HG02840 (cell line): ENCODE data around the gene CABLES2.

Source experiments
- ATAC-seq: cut with Tn5 transposase; IDR thresholded peaks from one replicate; pipeline ENCODE4 v1.9.1; 2021; ENCODE audit warnings: mild to moderate bottlenecking, moderate library complexity, moderate number of reproducible peaks; ENCODE audit not compliant: unreplicated experiment, low FRiP score

Gene CABLES2

DNA sequence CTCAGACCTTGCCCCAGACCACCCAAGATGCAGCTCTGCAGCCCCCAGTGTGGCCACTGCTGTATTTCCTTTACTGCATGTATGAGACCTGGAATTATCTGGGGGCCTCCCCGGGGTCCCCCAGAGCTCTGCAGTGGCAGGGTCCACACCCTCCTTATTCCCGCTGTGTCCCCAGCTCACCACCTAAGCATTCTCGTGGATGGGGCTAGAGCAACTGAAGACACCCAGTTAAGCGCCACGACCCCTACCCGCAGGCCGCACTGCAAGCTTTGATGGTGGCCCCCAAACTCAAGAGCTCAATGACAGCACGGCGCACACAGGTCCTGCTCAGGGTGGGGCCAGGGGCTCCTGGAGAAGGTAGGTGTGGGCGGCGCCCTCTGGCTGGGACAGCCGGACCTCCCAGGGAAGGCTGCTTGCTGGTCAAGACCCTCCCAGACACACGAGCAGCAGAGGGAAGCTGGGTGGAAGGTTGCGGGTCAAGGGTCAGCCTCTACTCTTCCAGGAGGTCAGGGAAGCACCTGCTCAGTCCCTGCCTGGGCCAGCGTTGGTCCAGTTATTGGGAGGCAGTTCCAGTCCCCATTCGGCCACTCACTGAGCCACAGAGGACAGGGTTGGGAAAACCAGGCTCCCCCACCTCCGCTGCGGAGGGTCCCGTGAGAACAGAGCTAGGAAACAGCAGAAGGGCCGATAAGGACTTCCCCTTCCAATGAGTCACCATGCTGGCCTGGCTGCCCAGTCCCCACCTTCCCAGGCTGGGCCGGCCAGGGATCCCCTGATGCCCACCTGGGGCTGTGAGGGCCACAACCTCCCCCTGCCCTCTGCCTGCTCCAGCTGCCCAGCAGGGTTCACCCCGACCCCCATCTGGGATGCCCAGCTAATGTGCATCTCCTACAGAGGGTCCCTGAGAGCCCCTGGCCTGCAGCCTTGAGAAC lies 42.9 kb downstream of the CABLES2 start:
- ATAC-seq, result no peak

DNA sequence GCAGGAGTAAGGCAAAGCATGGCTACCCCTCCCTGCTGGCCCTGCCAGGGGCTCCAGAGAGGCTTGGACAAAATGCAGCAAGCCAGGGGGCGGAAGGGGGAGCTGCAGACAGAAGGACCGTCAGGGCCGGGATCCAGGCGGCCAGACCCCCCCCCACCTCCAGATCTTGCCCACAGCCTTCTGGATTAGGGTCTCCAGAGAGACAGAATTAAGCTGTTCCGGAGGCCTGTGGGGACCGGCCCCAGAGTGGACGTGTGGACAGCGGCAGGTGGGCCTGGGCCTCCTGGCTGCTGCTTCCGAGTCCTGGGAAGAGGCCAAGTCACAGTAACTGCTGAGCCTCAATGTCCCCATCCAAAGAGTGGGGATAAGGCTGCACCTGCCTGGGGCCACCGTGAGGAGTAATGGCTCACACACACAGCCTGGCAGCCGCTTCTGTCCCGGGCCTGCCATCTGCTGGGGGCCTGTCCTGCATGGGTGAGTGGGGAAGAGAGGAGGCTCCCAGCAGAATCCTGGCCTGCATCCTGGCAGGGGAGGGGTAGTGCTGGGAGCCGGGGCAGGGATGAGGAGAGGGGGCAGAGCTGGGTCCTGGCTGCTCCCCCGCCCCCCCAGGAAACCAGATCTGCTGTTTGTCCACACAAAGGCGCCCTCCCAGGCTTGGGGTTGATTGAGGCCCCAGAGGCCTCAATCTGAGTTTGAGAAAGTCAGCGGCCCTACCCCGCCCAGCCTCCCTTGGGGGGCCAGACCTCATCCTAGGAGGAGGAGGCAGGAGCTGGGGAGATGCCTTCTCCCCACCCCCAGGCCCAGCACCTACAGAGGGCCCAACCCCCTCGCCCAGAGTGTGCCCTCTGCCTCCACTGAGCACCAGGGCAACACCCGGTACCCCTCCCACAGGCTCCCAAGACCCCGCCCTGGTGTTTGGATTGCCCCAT lies 43.8 kb downstream of the CABLES2 start:
- ATAC-seq, result no peak

DNA sequence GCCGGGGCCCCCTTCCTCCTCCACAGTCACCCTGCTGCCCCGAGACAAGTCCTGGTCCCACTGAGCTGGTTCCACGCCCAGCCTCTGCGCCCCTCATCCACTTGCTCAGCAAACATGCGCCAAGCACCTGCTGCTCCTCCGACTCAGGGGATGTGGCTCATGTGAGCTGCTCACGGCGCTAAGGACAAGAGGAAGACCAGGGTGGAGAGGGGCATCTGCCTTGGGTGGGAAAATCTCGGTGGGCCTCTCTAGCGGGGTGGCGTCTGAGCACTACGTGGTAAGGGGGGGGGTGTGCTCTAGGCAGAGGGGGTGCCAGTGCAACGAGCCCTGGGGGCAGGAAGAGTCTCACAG lies 44.5 kb downstream of the CABLES2 start:
- no peak for ATAC-seq

DNA sequence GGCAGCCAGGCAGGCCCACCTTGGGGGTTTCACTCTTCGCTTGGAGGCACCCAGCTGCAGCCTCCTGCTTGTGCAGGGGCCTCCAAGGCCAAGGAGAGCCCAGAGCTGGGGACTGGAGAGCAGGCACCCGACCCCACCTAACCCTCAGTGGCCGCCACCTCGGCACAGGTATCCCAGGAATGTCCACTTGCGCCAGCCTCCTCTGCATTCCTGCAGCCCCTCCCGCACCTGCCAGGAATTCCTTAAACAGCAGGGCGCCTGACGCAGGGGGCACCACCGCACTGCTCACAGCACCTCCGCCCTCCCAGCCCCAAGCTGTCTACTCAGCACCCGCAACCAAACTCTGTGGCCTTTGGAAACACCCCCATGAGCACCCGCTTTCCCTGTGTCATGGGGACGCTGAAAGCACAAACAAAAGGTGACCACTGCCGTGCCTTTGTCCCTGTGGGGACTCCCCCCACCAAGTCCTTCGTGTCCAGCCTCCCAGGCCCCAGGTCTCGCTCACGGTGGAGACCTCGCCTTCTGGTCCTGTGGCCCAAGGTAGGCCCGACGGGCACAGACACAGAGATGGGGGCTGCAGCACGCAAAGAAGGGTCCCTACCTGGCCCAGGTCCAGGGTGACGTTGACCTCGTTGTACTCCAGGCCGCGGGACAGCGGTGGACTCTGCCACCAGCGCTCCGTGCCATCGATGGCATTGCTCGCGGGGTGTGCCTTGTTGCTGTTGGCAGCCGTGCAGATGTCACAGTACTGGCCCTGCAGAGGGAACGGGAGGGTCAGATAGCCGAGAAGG lies 45.1 kb downstream of the CABLES2 start:
- no peak for ATAC-seq

DNA sequence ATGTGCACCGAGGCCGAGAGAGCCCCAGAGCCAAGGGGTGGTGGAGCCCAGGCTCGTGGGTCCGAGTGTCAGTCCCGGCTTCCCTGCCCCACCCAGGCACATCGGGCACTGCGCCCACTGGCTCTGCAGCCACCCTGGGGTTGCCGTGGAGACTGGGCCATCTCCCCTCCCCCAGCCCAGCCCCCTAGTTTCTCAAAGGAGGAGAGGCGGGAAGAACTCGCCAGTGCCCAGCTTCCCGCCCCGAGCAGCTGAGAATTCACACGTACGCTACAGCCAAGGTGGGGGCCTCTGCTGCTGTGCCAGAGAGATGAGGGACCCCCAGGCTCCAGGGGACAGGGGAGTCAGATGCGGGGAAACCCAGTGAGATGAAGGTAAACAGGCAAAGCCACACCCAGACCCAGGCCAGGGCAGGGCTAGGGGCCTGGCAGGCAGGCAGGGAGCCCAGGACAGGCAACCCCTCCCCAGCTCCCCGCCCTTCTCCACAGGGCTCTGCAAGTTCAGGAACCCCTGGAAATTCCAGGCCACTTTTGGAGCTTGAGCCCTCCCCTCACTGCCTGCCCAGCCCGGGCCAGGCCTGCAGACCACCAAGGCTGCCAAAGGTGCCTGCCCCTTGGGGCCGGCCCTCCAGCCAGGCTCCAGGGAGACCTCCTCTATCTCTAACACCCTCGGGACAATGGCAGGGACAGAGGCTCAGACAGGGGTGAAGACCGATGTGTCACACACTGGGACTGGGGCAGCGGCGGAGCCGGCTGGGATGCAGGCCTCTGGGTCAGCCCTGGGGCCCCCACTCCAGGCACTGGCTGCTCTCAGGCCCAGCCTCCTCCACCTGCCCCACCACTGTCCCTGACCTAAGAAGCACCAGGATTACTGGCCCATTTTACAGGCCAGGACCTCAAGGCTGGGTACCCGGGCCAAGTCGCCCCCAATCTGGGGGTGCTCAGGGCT lies 46.0 kb downstream of the CABLES2 start:
- ATAC-seq, result no peak

DNA sequence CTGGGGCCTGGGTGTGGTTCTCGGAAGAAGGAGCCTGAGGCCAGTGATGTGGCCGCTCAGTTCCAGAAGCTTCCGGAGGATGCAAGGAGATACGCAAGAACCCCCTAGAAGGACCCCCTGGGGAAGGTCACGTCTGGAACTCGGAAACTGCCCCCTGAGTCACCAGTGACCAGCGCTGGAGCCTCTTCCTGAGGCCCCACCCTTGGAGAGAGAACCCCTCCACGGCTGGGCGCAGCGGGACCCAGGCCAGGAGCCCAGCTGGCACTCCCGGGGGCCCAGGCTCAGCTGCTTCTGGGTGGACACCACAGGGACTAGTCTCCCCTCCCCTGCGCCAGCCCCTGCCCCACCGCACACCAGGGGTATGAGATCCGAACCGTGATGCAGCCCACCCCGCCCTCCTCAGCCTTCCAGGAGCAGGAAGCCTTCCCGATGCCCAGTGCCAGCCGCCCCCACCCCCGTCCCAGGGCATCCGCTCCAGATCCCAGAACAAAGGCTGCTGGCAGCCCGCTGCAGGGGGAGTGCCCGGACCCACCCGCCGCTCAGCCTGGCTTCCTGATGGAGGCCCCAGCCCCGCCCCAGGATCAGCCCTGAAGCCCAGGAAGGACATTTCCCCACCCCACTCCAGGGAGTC lies 47.5 kb downstream of the CABLES2 start:
- no peak for ATAC-seq

DNA sequence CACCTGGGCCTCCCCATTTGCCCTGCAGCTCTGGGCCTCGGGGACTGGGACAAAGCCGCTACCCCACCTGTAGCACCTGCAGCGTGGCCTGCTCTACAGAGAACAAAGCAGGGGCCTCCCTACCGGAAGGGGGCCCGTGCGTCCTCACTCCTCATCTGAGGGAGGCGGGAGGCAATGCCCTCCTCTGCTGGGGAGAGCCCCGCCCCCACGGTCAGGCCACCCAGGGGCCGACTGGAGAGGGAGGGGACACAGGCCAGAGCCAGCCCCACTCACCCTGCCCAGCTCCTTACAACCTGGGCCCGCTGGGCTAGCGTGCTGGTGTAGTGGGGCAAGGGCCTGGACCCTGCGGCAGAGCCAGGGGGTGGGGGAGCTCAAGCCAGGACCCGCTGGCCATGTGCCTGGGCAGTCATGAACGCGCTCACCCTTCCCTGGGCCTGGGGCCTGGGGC lies 48.0 kb downstream of the CABLES2 start:
- no peak for ATAC-seq

DNA sequence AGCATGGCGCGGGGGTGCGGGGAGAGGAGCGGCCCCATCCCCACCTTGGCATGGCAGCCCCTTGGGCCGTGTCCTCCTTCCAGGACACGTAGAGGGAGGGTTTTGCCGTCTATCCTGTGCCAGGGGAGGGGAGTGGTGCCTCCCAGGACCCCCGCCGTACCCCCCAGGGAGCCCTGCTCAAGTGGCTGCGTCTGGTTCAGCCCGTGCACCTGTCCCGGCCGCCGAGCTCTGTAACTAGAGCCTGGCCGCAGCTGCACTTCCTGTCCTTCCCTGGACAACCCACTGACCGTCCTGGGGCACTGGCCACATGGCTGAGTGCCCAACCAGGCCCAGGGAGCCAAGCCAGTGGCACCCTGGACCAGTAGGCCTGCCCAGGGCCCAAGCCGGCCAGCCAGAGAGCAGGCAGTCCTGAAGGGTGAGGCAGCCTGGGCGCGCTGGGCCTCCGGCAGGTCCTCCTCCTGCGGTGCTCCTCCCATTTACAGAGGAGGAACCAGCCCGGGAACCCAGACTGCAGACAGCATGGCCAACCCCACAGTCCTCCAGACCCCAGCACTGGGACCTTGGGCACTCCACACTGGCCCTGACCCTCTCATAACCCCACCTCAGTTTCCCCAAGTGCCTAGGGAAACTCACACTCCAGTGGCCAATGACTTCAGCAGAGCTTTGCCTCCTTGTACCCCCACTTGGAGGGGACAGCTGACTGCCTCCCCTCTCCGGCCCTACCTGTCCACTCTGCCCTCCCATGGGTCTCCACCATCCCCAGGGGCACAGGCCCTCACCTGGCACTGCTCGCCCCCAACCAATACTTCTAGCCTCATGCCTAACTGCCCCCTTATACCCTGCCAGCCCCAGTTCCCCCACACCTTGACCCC lies 48.7 kb downstream of the CABLES2 start:
- no peak for ATAC-seq

DNA sequence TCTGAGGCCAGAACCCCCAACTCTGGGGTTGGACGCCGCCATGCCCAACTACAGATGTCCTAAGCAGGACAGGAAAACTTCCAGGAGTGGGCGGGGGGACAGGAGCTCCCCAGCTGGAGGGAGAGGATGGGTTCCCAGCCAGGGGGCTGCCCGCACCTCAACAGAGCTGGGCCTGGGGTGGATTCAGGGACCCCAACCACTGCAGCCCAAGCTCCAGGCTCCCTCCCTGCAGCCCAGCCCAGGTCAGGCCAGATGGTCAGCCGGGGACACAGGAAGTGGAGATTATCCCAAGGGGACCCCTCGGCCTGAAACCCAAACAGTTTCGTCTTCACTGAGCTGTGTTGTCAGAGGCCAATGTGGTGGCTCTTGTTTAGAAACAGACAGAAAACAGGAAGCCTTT lies 49.4 kb downstream of the CABLES2 start:
- no peak for ATAC-seq

DNA sequence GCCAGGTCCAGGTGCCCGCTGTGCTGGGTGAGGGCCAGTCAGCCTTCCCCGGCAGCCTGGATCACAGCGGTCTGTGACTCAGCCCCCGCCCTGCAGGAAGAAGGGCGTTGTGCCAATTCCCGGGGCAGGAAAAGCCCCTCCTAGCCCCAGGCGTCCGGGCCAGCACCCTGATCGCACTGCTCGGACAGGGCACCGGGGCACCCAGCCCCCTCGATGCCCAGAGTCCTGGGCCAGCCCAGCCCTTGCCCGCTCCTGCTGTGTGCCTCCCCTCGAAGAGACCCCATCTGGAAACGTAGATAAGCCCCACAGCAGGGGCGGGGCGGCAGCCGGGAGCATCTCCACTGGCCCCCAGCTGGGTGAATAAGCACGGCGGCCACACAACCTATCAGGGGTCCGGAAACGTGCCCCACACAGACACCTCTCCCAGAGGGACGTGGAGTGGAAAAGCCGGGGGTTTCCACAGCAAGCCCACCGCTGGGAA lies 49.9 kb downstream of the CABLES2 start:
- no peak for ATAC-seq

DNA sequence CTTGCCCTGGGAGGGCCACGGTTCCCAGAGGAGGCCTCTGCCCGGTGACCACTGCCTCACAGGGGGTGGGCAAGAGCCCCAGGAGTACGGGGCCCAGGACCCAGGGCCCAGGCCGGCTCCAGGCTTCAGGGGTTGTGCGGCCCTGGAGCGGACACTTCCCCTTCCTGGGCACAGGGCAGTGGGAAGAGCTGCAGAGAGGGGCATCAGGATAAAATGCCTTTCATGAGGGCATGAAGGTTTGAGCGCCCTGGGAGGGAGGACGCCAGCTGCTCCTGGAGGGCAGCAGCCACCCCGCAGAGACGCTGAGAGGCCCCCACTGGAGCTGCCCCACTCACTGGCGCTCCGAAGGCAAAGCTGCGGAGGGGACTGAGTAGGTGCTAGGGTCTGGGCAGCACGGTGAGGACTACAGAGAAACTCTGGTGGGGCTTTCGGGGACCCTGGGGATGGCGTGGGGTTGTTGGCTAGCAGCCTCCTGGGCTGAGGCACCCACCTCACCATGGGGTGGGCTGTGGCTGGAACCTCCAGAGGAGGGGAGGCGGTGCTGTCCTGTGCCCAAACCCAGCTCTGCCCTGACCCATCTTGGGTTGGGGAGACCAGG lies 50.4 kb downstream of the CABLES2 start:
- ATAC-seq, result no peak

DNA sequence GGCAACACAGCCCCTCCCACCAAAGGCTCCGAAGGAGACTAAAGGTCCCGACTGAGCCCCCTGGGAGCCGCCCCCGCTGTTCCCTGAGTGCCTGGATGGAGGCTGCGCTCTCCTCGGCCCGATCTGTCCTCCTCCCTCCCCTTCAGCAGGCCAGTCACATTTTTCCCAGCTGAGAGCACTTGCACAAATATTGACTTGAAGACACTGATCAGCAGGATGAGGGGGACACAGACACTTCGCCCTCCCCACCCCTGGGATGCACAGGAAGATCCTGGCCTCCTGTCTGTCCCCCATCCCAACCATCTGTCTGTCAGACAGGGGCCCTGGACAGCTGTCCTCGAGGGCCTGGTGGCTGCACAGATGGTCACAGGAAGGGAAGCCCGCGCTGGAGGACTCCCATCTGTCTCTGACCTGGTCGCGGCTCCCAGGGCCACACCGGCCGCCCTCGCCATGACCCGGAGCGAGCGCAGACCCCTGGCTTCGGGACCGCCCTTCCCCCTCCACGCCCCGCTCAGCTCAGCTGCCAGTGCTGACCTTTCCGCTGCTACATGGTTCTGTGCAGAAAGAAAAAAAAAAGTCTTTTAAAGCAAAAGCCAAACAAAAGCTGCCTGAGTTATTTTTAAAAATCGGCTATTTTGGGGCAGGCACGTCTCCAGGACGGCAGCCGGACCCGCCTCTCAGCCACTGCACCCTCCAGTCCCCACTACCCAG lies 51.1 kb downstream of the CABLES2 start:
- ATAC-seq, result no peak

DNA sequence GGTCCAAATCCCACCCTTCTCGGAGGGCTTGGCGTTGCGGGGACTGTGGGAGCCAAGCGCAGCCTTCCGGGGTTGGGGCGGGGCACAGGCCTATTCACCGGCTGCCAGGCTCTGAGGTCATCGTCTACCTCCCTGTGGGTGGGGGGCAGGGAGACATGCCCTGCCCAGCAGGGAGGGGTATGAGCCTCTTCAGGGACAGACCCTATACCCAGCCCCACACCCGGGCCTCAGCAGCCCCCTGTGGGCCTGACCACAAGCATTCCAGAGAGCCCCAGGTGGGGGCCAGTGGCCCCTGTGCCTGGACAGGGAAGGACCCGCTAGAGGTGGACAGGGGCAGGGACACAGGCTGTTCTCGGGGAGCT lies 51.6 kb downstream of the CABLES2 start:
- no peak for ATAC-seq

DNA sequence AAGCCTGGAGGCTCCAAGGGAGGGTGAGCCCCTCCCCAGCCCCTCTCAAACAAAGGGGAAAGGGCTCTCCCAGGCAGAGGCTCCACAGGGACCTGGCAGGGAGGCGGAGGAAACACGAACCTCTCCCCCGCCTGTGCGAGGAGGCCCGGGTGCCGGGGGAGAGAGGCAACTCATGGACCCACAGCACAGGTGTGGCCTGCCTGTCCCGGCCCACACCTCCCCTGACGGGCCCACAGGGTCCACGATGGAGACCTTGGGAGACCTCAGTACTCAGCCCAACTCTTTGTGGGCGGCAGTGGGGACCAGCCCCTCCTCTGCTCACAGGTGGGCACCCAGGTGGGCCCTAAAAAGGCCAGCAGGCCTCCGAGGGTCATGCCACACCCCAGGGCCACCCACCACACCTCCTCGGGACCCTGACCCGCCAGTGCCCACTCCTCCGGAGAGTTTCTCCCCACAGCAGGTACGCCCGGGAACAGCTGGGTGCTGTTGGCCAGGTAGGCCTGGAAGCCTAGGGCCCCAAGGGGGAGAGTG lies 52.2 kb downstream of the CABLES2 start:
- no peak for ATAC-seq

DNA sequence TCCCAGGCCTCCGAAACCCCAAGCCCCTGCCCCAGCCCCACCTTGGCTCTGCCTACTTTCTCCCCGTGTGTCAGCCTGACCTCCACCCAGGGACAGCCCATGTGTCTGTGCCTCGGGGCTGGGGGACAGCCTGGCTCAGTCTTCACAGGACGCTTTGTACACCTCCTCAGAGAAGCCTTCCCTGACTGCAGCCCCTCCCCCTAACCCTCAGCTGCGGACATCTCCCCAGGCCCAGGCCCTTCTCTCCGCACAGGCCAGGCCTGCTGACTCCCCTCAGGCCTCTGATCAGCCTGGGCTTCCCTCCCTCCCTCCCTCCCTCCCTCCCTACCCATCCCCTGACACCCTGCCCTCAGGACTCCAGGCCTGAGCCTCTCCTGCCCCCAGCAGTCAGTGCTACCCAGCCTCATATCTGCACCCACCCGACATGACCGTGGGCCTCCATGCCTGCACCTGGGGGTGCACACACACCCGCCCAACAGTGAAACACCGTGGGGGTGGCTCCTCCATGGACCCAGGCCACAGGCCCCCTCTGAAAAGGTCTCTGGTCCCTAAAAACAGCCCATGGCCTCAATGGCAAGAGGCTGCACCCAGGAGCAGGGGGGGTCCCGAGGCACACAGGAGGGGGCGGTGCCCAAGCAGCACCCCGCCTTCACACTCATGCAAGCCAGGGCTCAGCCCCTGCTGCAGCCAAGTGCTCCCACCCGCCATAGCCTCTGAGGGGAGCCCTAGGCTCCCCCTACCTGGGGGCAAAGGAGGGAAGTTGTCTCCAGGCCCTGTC lies 52.9 kb downstream of the CABLES2 start:
- ATAC-seq, result no peak
